Mucosa of rectum (tissue), 2 donors: Measurements from ENCODE around the gene PAXX.
"Not testable (repeated sequence)": the region's sequence is repeated elsewhere in the genome, so short reads cannot be mapped to it uniquely, and the experiment has no call there.

Source experiments
- H3K27ac ChIP-seq, 2 donors: one replicate each; pipeline ENCODE4 v1.7.0; 2013; ENCODE audit warnings: inconsistent platforms in 2 of 2, low read depth in 2 of 2, low read length in 2 of 2
- H3K27me3 ChIP-seq, 2 donors: one replicate each; pipeline ENCODE4 v1.7.0; 2013; ENCODE audit warnings: low read length in 2 of 2; ENCODE audit not compliant: control insufficient read depth in 2 of 2, insufficient read depth in 2 of 2
- H3K36me3 ChIP-seq, 2 donors: one replicate each; pipeline ENCODE4 v1.7.0; 2013; ENCODE audit warnings: low read length in 2 of 2; ENCODE audit not compliant: control insufficient read depth in 2 of 2, insufficient read depth in 2 of 2
- H3K4me1 ChIP-seq, 2 donors: one replicate each; pipeline ENCODE4 v1.7.0; 2013; ENCODE audit warnings: low read length in 2 of 2, mild to moderate bottlenecking in 1 of 2; ENCODE audit not compliant: control insufficient read depth in 2 of 2, insufficient read depth in 2 of 2
- H3K4me3 ChIP-seq, 2 donors: one replicate each; pipeline ENCODE4 v1.7.0; 2013; ENCODE audit warnings: low read length in 2 of 2
- H3K9ac ChIP-seq, 2 donors: one replicate each; pipeline ENCODE4 v1.7.0; 2013; ENCODE audit warnings: low read length in 2 of 2, low read depth in 1 of 2, mild to moderate bottlenecking in 1 of 2
- H3K9me3 ChIP-seq, 2 donors: one replicate each; pipeline ENCODE4 v1.7.0; 2013; ENCODE audit warnings: low read length in 2 of 2; ENCODE audit not compliant: control insufficient read depth in 2 of 2
- donor health status: healthy.
- donor health status: Normal muscosa, but diverticular disease.

PAXX gene

DNA sequence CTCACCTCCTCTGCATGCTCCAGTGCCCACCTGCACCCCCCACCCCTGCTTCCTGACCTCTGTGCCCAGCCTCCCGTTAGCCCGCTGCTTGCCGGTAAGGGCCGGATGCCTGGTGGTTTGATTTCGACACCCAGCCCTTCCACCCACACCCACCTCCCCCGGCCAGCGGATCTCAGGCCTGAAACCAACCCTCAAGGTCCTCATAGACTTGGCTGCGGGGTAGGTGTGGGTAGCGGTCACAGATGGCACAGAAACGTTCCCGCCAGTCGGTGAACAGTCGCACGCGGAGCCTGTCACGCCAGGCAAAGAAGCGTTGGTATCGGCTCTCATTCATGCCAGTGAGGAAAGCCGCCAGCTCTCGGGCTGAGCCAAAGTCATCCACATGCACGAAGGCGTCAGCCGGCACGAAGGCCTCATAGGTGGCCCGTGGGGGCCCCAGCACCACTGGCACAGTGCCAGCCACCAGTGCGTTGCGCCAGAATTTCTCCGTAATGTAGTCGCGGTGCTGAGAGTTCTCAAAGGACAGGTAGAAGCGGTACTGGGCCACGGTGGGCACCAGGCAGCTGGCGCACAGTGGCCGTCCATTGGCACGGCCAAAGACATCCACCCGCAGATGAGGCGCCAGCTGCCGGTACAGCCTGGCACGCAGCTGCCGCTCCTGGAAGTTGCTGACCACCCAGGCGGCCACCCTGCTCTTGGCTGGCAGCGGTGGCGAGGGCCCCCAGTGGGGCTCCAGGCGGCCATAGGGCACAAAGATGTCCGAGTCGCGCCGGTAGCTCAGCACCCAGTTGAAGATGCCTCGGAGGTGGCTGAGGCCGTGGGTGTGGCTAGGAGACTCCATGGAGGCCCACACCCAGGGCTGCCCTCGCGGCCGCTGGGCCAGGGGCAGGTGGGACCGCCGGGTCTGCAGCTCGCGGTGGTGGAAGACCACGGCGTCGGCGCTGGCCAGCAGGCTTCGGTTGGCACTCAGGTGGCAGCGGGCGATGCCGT lies 38.6 kb downstream of the PAXX start:
- Histone ChIP-seq H3K9ac (no peak overlapping the region), H3K27me3 (no peaks in the 10 kb centered on the region), H3K4me3 (peak overlapping the region in 1 of 2 donors; percentile 31), H3K27ac (no peak overlapping the region), H3K36me3 (no peaks in the 10 kb centered on the region), H3K4me1 (peaks cover 50 to 56% of the 10 kb centered on the region in 2 donors), H3K9me3 (no peaks in the 10 kb centered on the region)

GRCh38 chr9:137031904-137032640 lies 39.9 kb downstream of the PAXX start, which contains the start of gene FUT7:
TSS of gene FUT7 (minus strand) at chr9:137032088. CDS start at chr9:137031991, 97 bp downstream.
- Histone ChIP-seq H3K36me3 (no peaks in the 10 kb centered on the region), H3K9ac (no peak within 1 kb of the TSS), H3K27ac (peak within 1 kb of the TSS in 1 of 2 donors; percentile 38)

DNA sequence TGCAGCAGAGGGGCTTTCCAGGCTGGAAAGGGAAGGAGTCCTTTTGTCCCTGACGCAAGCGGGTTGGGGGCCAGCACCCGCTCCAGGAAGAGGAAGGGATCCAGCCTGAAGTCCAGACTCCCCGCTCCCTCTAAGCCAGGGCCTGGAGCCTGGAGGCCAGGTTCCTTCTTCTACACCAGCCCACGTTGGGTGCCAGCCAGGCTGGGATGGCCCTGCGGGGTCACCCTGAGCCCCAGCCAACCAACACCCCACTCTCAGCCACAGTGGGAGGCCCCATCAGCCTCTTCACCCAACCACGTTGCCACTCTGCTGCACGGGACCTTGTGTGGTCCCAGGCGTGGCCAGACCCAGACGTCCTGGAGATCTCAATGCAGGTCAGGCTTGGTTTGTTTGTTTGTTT lies 40.6 kb downstream of the PAXX start:
- H3K9ac ChIP-seq, result no peak overlapping the region
- H3K9me3 ChIP-seq, result no peaks in the 10 kb centered on the region
- no peaks in the 10 kb centered on the region for H3K27me3 ChIP-seq
- no peaks in the 10 kb centered on the region for H3K36me3 ChIP-seq
- peak overlapping the region in 1 of 2 donors; percentile 38 for H3K27ac ChIP-seq
- peaks cover 38 to 41% of the 10 kb centered on the region in 2 donors for H3K4me1 ChIP-seq
- H3K4me3 ChIP-seq, result no peak overlapping the region

More at GRCh38 chr9:137031904-137032640, 39.9 kb downstream of the PAXX start, which contains the start of gene FUT7:
- no peaks in the 10 kb centered on the region for H3K27me3 ChIP-seq
- H3K4me1 ChIP-seq, result peaks cover 44 to 47% of the 10 kb centered on the region in 2 donors
- no peaks in the 10 kb centered on the region for H3K9me3 ChIP-seq
- no peak within 1 kb of the TSS for H3K4me3 ChIP-seq

DNA sequence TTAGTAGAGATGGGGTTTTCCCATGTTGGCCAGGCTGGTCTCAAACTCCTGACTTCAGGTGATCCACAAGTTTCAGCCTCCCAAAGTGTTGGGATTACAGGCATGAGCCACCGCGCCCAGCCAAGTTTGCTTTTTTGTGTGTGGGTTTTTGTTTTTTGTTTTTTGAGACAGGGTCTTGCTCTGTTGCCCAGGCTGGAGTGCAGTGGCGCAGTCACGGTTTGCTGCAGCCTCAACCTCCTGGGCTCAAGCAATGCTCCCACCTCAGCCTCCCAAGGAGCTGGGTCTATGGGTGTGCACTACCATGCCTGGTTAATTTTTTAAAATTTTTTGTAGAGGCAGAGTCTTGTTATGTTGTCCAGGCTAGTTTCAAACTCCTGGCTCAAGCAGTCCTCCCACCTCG lies 41.3 kb downstream of the PAXX start:
- not testable (repeated sequence) for H3K4me3 ChIP-seq, H3K9me3 ChIP-seq
- peaks cover 36 to 39% of the 10 kb centered on the region in 2 donors for H3K4me1 ChIP-seq

DNA sequence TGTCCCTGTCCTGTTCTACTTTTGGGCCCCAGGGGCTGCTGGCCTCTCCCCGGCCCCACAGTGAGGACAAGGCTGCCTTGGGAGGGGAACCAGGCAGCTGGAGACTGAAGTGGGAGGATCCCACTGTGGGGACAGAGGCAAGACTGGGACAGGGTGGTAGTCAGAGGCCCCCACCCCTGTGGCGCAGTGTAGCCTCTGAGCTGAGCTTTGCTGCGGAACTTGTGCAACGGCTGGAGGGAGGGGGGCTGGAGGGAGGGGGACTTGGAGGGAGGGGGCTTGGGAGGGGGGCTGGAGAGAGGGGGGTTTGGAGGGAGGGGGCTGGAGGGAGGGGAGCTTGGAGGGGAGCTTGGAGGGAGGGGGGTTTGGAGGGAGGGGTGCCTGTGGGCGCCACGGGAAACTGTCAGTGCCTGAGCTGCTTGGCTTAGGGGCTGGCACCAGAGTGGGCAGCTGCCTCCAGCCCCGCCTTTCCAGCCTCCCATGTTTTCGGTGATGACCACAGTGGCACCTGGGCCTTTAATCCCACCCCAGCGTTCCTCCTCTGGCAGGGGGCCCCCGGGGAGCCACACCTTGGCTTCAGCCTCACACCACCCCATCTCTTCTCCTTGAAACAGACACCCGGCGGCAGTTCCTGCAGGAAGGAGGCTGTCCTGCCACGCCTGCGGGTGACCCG lies 42.0 kb downstream of the PAXX start:
- Histone ChIP-seq H3K4me1 (peaks cover 29 to 34% of the 10 kb centered on the region in 2 donors), H3K9ac (peak overlapping the region in 1 of 2 donors; percentile 61), H3K27ac (peak overlapping the region in 1 of 2 donors; percentile 59), H3K27me3 (no peaks in the 10 kb centered on the region), H3K9me3 (no peaks in the 10 kb centered on the region), H3K36me3 (no peaks in the 10 kb centered on the region), H3K4me3 (peak overlapping the region in 1 of 2 donors; percentile 28)

More for the DNA sequence above, 41.3 kb downstream of the PAXX start:
- H3K27me3 ChIP-seq, H3K36me3 ChIP-seq, H3K9ac ChIP-seq, H3K27ac ChIP-seq: not testable (repeated sequence)

DNA sequence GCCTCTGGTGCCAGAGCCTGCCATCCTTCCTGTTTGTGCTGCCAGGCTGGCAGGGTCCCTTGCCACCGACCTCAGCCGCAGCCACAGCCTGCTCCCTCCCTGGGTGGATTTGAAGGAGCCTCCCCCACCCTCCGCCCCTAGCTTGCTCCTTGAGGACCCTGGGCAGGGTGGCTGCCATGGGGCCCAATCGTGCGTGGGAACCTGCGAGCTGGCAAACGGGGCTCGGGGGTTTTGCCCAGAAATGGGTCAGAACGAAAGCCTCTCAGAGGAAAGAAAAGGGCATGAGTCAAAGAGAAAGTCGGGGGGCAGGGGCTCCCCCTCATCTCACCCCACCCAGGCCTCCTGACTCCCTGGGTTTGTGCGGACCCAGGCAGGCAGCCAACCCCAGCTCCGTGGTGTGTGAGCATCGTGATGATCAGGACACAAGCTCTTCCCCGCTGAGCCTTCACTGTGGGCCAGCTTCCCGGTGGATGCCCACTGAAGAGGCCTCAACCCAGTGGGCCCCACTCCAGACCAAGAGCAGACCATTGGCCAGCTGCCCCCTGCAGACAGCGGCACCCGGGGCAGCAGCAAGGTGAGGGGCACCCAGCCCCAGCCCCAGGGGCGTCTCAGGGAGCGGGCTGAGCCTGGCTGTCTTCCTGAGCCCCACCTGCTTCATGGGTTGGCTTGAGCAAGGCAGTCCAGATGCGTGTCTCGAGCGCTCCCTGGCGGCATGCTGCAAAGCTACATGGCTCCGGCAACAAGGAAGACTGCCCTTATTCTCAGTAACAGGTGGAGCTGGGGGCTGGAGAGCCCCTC lies 42.7 kb downstream of the PAXX start:
- Histone ChIP-seq H3K4me1 (peaks cover 23 to 28% of the 10 kb centered on the region in 2 donors), H3K9me3 (no peaks in the 10 kb centered on the region), H3K4me3 (peak overlapping the region in 1 of 2 donors; percentile 28), H3K9ac (peak overlapping the region; percentile 34 to 61), H3K27ac (peak overlapping the region; percentile 59 to 61), H3K36me3 (no peaks in the 10 kb centered on the region), H3K27me3 (no peaks in the 10 kb centered on the region)

- Histone ChIP-seq H3K27ac (no peak overlapping the region), H3K4me1 (peaks cover 18 to 22% of the 10 kb centered on the region in 2 donors), H3K27me3 (no peaks in the 10 kb centered on the region), H3K4me3 (no peak overlapping the region), H3K9me3 (no peaks in the 10 kb centered on the region), H3K36me3 (no peaks in the 10 kb centered on the region), H3K9ac (peak overlapping the region; percentile 34 to 61)
Observed at GRCh38 chr9:137035507-137035834, 43.2 kb downstream of the PAXX start.

DNA sequence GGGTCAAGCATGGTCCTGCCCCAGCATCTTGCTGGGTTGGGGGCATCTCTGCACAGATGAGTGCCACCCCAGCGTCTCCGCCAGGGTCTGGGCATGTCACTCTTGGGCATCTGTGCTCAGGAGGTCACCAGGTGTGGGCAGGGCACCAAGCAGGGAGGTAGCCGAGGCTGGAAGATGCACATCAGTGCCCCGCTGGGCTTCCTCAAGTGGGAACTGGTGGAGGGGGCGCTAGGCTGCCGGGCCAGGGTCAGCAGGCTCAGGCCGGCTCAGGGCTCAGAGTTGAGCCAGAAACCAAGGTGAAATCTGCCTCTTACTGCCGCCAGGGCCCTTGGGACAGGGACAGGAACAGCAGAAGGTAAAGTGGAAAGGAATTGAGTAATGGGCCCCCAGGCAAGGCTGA lies 43.7 kb downstream of the PAXX start:
- Histone ChIP-seq H3K9me3 (no peaks in the 10 kb centered on the region), H3K27me3 (no peaks in the 10 kb centered on the region), H3K27ac (no peak overlapping the region), H3K9ac (no peak overlapping the region), H3K4me1 (peaks cover 14 to 22% of the 10 kb centered on the region in 2 donors), H3K36me3 (no peaks in the 10 kb centered on the region), H3K4me3 (no peak overlapping the region)

DNA sequence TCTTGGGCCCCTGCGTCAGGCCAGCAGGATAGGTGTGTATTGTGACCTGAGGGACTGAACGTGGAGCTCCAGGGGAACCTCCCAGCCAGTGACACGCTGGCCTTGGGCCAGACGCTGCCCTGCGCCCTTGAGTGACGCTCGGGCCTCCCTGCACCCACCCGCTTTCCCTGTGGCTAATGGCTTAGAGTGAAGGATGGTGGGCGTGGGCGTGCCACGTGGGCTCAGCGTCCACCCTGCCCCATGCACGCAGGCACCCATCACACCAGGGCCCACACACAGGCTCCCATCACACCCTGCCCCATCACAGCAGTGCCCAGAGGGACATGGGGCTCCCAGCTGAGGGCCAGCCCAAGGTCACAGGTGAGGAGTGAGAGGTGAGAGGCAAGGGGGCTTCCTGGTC lies 44.8 kb downstream of the PAXX start:
- no peaks in the 10 kb centered on the region for H3K36me3 ChIP-seq
- H3K27me3 ChIP-seq, result no peaks in the 10 kb centered on the region
- peaks cover 9 to 15% of the 10 kb centered on the region in 2 donors for H3K4me1 ChIP-seq
- no peak overlapping the region for H3K9ac ChIP-seq
- no peak overlapping the region for H3K27ac ChIP-seq
- H3K4me3 ChIP-seq, result no peak overlapping the region
- no peaks in the 10 kb centered on the region for H3K9me3 ChIP-seq
